B cell (primary cell): ENCODE data around the gene LIMCH1. TPM values are rescaled to one million over a fixed set of nuclear protein-coding genes. Genes with fewer than 3 reads are reported as not detected.

Experiments used
- ATAC-seq: fragments of 200-7000 bp; cut with Tn5 transposase; one replicate; pipeline ENCODE4 v1.10.0; 2021; ENCODE audit warnings: low read depth, mild to moderate bottlenecking, moderate number of reproducible peaks, moderate library complexity
- CTCF ChIA-PET: fragments of 350-600 bp; sonication (Branson Sonifier 250); formaldehyde crosslinking; loops from one replicate; lab custom pipeline; 2021; ENCODE audit warnings: antibody characterized with exemption, inconsistent platforms; lab: Charles Lee
- POLR2A ChIA-PET: fragments of 350-600 bp; sonication (Branson Sonifier 250); formaldehyde crosslinking; loops from one replicate; lab custom pipeline; 2021; ENCODE audit warnings: antibody characterized with exemption; lab: Charles Lee
- DNase-seq: peaks from one replicate; pipeline ENCODE4 v3.0.0; 2013
- H2AFZ ChIP-seq: 2 replicates; pipeline ENCODE4 v1.6.1; 2012; ENCODE audit warnings: mild to moderate bottlenecking, low read depth, low read length; ENCODE audit not compliant: insufficient read depth, poor library complexity, severe bottlenecking
- H3K27ac ChIP-seq, 2 donors: 1 replicate in 1 of 2; 2 replicates in 1 of 2; pipeline ENCODE4 v1.5.1; 2012 to 2013; ENCODE audit warnings: low read length in 2 of 2, mild to moderate bottlenecking in 2 of 2, moderate library complexity in 1 of 2
- H3K27me3 ChIP-seq, 4 experiments: fragments of 200-600 bp in 1 of 4; sonication (generic) in 1 of 4; replicated peaks in 1 of 4; 1 replicate in 2 of 4; 2 replicates in 2 of 4; pipeline versions ENCODE4 v1.6.1 to v1.7.0; 2013 to 2016; ENCODE audit warnings: low read length in 3 of 4, mild to moderate bottlenecking in 2 of 4, mixed read lengths in 1 of 4, moderate library complexity in 1 of 4; ENCODE audit not compliant: insufficient read depth in 4 of 4, control insufficient read depth in 3 of 4; ENCODE audit errors: control extremely low read depth in 1 of 4
- H3K36me3 ChIP-seq, 2 experiments: replicated peaks in 1 of 2; 1 replicate in 1 of 2; 2 replicates in 1 of 2; pipeline versions ENCODE4 v1.6.1 to v1.7.1; 2013; ENCODE audit warnings: low read length in 1 of 2; ENCODE audit not compliant: insufficient read depth in 2 of 2, control insufficient read depth in 1 of 2; ENCODE audit errors: control extremely low read depth in 1 of 2, extremely low read depth in 1 of 2
- H3K4me1 ChIP-seq, 2 donors: fragments of 200-600 bp in 1 of 2; sonication (generic) in 1 of 2; 1 replicate in 1 of 2; 2 replicates in 1 of 2; pipeline versions ENCODE4 v1.5.1 to v1.6.1; 2013 to 2017; ENCODE audit warnings: low read length in 2 of 2; ENCODE audit not compliant: control insufficient read depth in 2 of 2, insufficient read depth in 2 of 2
- H3K4me2 ChIP-seq: replicated peaks from 2 replicates; pipeline ENCODE3; 2012; ENCODE audit warnings: mild to moderate bottlenecking, low read depth, low read length; ENCODE audit not compliant: poor library complexity, severe bottlenecking
- H3K4me3 ChIP-seq, 5 experiments: fragments of 200-600 bp in 1 of 5; sonication (generic) in 1 of 5; 1 replicate in 3 of 5; 2 replicates in 2 of 5; pipeline versions ENCODE4 v1.5.1 to v1.7.0; 2011 to 2016; ENCODE audit warnings: low read length in 4 of 5, mild to moderate bottlenecking in 4 of 5, low read depth in 2 of 5, control low read depth in 1 of 5, moderate library complexity in 1 of 5; ENCODE audit not compliant: insufficient read depth in 1 of 5; ENCODE audit errors: control extremely low read depth in 1 of 5, extremely low read depth in 1 of 5
- H3K79me2 ChIP-seq: fragments of 200-600 bp; sonication (generic); one replicate; pipeline ENCODE4 v1.6.0; 2016; ENCODE audit warnings: low read length; ENCODE audit not compliant: control insufficient read depth, insufficient read depth
- H3K9ac ChIP-seq: fragments of 200-600 bp; sonication (generic); 2 replicates; pipeline ENCODE4 v1.6.1; 2017; ENCODE audit warnings: mild to moderate bottlenecking, low read length, moderate library complexity
- H3K9me3 ChIP-seq, 3 donors: one replicate each; pipeline versions ENCODE4 v1.6.1 to v1.7.1; 2013; ENCODE audit warnings: low read length in 2 of 3; ENCODE audit not compliant: control insufficient read depth in 2 of 3, insufficient read depth in 1 of 3; ENCODE audit errors: control extremely low read depth in 1 of 3
- H4K20me1 ChIP-seq: 2 replicates; pipeline ENCODE4 v1.6.0; 2012; ENCODE audit warnings: mild to moderate bottlenecking, low read length; ENCODE audit not compliant: insufficient read depth, control insufficient read depth, poor library complexity, severe bottlenecking
- H3K27ac Mint-ChIP-seq: one replicate; pipeline ENCODE4 v1.8.0; 2021; ENCODE audit warnings: mixed read lengths
- H3K27me3 Mint-ChIP-seq: one replicate; pipeline ENCODE4 v1.8.0; 2021; ENCODE audit warnings: mixed read lengths
- H3K4me1 Mint-ChIP-seq: one replicate; pipeline ENCODE4 v1.8.0; 2021; ENCODE audit warnings: mixed read lengths
- H3K4me3 Mint-ChIP-seq: one replicate; pipeline ENCODE4 v1.8.0; 2021; ENCODE audit warnings: mixed read lengths
- H3K9me3 Mint-ChIP-seq: one replicate; pipeline ENCODE4 v1.8.0; 2022; ENCODE audit warnings: mixed read lengths; ENCODE audit not compliant: insufficient read depth
- CTCF ChIP-seq: fragments of 200-600 bp; IDR thresholded peaks from one replicate; pipeline ENCODE4 v1.8.0; 2022; ENCODE audit warnings: antibody characterized with exemption, mild to moderate bottlenecking
- EZH2 ChIP-seq: IDR thresholded peaks from 2 replicates; pipeline ENCODE4 v1.6.1; 2012; ENCODE audit warnings: borderline replicate concordance, low read depth, mild to moderate bottlenecking, moderate library complexity, low read length; ENCODE audit not compliant: insufficient read depth, poor library complexity, severe bottlenecking
- WGBS: methylation state at CpG from one replicate; pipeline ENCODE4 v1.1.5; 2013; ENCODE audit warnings: missing lambda C conversion rate; ENCODE audit not compliant: insufficient coverage; 5-methylcytosine and 5-hydroxymethylcytosine counted together
- intact Hi-C: fragments of 100-400 bp; cut with micrococcal nuclease; formaldehyde crosslinking; loops from one replicate; pipeline ENCODE4 v1.10.0; 2022
- polyA plus RNA-seq: library from polyadenylated mRNA; depleted of rRNA; stranded (reverse); fragments of >200 nt; gene quantifications from 2 replicates; pipeline ENCODE4 v1.2.3, GENCODE V29; 2012
- total RNA-seq, 2 donors: library from RNA; stranded (reverse); fragments of 120-200 nt in 1 of 2; gene quantifications; 1 replicate in 1 of 2; 2 replicates in 1 of 2; pipeline versions ENCODE4 v1.2.3 to v1.2.4, GENCODE V29; 2013 to 2022

The LIMCH1 gene
- total and polyA plus RNA-seq, 2 donors (not counting 1 experiment from before 2014, with no cell fraction given) = not detected

- Histone ChIP-seq H3K9me3 (no peaks in the 10 kb centered on the region), H3K4me1 (no peaks in the 10 kb centered on the region), H2AFZ (no peak overlapping the region), H3K4me3 (no peak overlapping the region), H3K9ac (no peak overlapping the region), H3K36me3 (no peaks in the 10 kb centered on the region), H4K20me1 (no peaks in the 10 kb centered on the region), H3K79me2 (no peaks in the 10 kb centered on the region), H3K27me3 (no peaks in the 10 kb centered on the region), H3K27ac (no peak overlapping the region), H3K4me2 (no peak overlapping the region)
- Mint-ChIP-seq H3K4me3 (no peak overlapping the region), H3K27me3 (no peaks in the 10 kb centered on the region), H3K27ac (no peak overlapping the region), H3K4me1 (no peaks in the 10 kb centered on the region), H3K9me3 (no peaks in the 10 kb centered on the region)
- ChIA-PET CTCF (no interaction called here), POLR2A (no interaction called here)
- DNase-seq = no peak
- no peak for ATAC-seq
- TF ChIP-seq CTCF (no peak), EZH2 (no peak)
- intact Hi-C loops = no loop called here
- WGBS = no CpG with 5 or more reads among the region's 4 CpGs
These were observed 13.5 kb upstream of the LIMCH1 start for GRCh38 chr4:41524425-41524824.

GRCh38 chr4:41525129-41525528 lies 12.8 kb upstream of the LIMCH1 start:
- no peak for TF ChIP-seq CTCF
- TF ChIP-seq EZH2 = no peak
- no peak overlapping the region for H2AFZ ChIP-seq
- WGBS = 98% methylated on average over 11 of the region's 11 CpGs

More at GRCh38 chr4:41525129-41525528, 12.8 kb upstream of the LIMCH1 start:
- no peak overlapping the region for H3K4me3 ChIP-seq
- Mint-ChIP-seq H3K4me1 (no peaks in the 10 kb centered on the region), H3K4me3 (no peak overlapping the region), H3K27me3 (no peaks in the 10 kb centered on the region), H3K9me3 (no peaks in the 10 kb centered on the region), H3K27ac (no peak overlapping the region)
- no peaks in the 10 kb centered on the region for H4K20me1 ChIP-seq
- intact Hi-C loops = no loop called here
- no peaks in the 10 kb centered on the region for H3K79me2 ChIP-seq
- DNase-seq = no peak
- H3K36me3 ChIP-seq = no peaks in the 10 kb centered on the region
- POLR2A ChIA-PET = no interaction called here
- ATAC-seq = no peak
- H3K9ac ChIP-seq = no peak overlapping the region
- no peaks in the 10 kb centered on the region for H3K9me3 ChIP-seq
- no peaks in the 10 kb centered on the region for H3K4me1 ChIP-seq
- no peak overlapping the region for H3K4me2 ChIP-seq
- H3K27ac ChIP-seq = no peak overlapping the region
- H3K27me3 ChIP-seq = no peaks in the 10 kb centered on the region
- CTCF ChIA-PET = no interaction called here
